Upper lobe of left lung (tissue), 6 donors: ENCODE data around the gene HOXC13. TPM values are rescaled to one million over a fixed set of nuclear protein-coding genes. Genes with fewer than 3 reads are reported as not detected.

Experiments used
- ATAC-seq, 2 donors: fragments of 200-7000 bp; cut with Tn5 transposase; one replicate each; pipeline ENCODE4 v1.9.1; 2022; ENCODE audit warnings: mild to moderate bottlenecking in 2 of 2, moderate library complexity in 2 of 2; ENCODE audit not compliant: low FRiP score in 2 of 2
- DNase-seq, 2 donors: peaks; one replicate each; pipeline ENCODE4 v3.0.0-alpha.2; 2019 to 2020
- H3K27ac ChIP-seq, 4 donors: fragments of 200-600 bp; sonication (generic); one replicate each; pipeline ENCODE4 v1.5.1; 2016 to 2019
- H3K27me3 ChIP-seq, 4 donors: fragments of 200-600 bp; sonication (generic); one replicate each; pipeline ENCODE4 v1.5.1; 2017 to 2019
- H3K36me3 ChIP-seq, 4 donors: fragments of 200-600 bp; sonication (generic); one replicate each; pipeline ENCODE4 v1.5.1; 2016 to 2019
- H3K4me1 ChIP-seq, 4 donors: fragments of 200-600 bp; sonication (generic); one replicate each; pipeline ENCODE4 v1.5.1; 2018 to 2019
- H3K4me3 ChIP-seq, 4 donors: fragments of 200-600 bp; sonication (generic); one replicate each; pipeline ENCODE4 v1.5.1; 2017 to 2019; ENCODE audit warnings: mild to moderate bottlenecking in 2 of 4, moderate library complexity in 1 of 4
- H3K9me3 ChIP-seq, 4 donors: fragments of 200-600 bp; sonication (generic); one replicate each; pipeline ENCODE4 v1.5.1; 2018 to 2019
- EP300 ChIP-seq, 4 donors: sonication (generic); formaldehyde crosslinking; IDR thresholded peaks; one replicate each; pipeline ENCODE4 v1.5.1; 2017; ENCODE audit warnings: antibody characterized with exemption in 4 of 4, control low read depth in 2 of 4
- POLR2A ChIP-seq, 4 donors: fragments of 450-650 bp; IDR thresholded peaks; one replicate each; pipeline ENCODE4 v1.5.1; 2016 to 2017; ENCODE audit warnings: antibody characterized with exemption in 4 of 4, mild to moderate bottlenecking in 2 of 4
- POLR2AphosphoS5 ChIP-seq, 2 donors: sonication (generic); formaldehyde crosslinking; IDR thresholded peaks; one replicate each; pipeline ENCODE4 v1.5.1; 2017; ENCODE audit warnings: antibody characterized with exemption in 2 of 2
- WGBS, 2 donors: methylation state at CpG; one replicate each; pipeline ENCODE4 v1.1.5; 2017 to 2018; 5-methylcytosine and 5-hydroxymethylcytosine counted together
- total RNA-seq, 6 donors: library from RNA; depleted of rRNA in 4 of 6; stranded (reverse); fragments of >200 nt in 4 of 6; gene quantifications; one replicate each; pipeline versions ENCODE4 v1.1.0 to v1.2.1, GENCODE V29; 2016 to 2021
- TF ChIP-seq, protein P1 (sequence below), 6 experiments: fragments of 450-650 bp in 4 of 6; fragments of 200-600 bp in 2 of 6; sonication (generic) in 2 of 6; IDR thresholded peaks; one replicate each; pipeline ENCODE4 v1.5.1; 2016 to 2019; ENCODE audit warnings: antibody characterized with exemption in 6 of 6
- donor health status: DM: no; HTN: no; CAD: no; lungs with moderate emphysema.
- donor health status: DM: no; HTN: yes; CAD: no; lungs with severe emphysema.

HOXC13 gene
- total RNA-seq, 6 donors from 2014 or later = not detected

DNA sequence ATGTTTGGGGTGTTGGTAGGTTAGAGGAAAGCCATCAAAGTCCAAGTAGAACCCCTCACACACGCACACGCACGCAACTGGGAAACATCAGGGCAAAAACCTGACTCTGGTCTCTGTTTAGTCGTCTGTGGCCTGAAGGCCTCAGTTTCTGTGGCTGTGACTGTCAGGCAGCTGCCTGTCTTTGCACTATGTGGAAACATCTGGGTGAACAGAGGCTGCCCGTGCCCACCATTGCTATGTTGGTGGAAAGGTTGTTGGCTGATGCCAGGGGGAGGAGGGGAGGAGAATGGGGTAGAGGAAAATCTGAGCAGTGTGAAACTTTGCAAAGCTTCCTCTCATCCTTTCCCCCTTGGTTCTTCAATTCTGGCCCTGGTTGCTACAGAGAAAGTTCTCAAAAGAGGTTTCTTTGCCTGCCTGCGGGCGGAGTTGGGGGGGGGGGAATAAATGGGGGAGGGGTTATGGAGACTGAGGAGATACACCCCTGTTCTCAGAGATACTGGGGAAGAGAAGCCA lies 53.8 kb downstream of the HOXC13 start:
- WGBS, 2 donors = 15 to 30% methylated on average over 7 of the region's 7 CpGs
- Histone ChIP-seq H3K9me3 (no peaks in the 10 kb centered on the region), H3K36me3 (no peaks in the 10 kb centered on the region), H3K27me3 (peaks cover 2 to 84% (median 51%) of the 10 kb centered on the region in 4 donors), H3K4me1 (peaks cover 24 to 38% (median 29%) of the 10 kb centered on the region in 4 donors), H3K27ac (no peak overlapping the region), H3K4me3 (no peak overlapping the region)
- DNase-seq = no peak
- TF ChIP-seq POLR2AphosphoS5 (IDR thresholded peaks at IDR 0.05) (no peak), POLR2A (IDR thresholded peaks at IDR 0.05) (no peak), EP300 (IDR thresholded peaks at IDR 0.05) (no peak)
- TF ChIP-seq, protein P1, sequence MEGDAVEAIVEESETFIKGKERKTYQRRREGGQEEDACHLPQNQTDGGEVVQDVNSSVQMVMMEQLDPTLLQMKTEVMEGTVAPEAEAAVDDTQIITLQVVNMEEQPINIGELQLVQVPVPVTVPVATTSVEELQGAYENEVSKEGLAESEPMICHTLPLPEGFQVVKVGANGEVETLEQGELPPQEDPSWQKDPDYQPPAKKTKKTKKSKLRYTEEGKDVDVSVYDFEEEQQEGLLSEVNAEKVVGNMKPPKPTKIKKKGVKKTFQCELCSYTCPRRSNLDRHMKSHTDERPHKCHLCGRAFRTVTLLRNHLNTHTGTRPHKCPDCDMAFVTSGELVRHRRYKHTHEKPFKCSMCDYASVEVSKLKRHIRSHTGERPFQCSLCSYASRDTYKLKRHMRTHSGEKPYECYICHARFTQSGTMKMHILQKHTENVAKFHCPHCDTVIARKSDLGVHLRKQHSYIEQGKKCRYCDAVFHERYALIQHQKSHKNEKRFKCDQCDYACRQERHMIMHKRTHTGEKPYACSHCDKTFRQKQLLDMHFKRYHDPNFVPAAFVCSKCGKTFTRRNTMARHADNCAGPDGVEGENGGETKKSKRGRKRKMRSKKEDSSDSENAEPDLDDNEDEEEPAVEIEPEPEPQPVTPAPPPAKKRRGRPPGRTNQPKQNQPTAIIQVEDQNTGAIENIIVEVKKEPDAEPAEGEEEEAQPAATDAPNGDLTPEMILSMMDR (IDR thresholded peaks at IDR 0.05) = no peak
- no peak for ATAC-seq

DNA sequence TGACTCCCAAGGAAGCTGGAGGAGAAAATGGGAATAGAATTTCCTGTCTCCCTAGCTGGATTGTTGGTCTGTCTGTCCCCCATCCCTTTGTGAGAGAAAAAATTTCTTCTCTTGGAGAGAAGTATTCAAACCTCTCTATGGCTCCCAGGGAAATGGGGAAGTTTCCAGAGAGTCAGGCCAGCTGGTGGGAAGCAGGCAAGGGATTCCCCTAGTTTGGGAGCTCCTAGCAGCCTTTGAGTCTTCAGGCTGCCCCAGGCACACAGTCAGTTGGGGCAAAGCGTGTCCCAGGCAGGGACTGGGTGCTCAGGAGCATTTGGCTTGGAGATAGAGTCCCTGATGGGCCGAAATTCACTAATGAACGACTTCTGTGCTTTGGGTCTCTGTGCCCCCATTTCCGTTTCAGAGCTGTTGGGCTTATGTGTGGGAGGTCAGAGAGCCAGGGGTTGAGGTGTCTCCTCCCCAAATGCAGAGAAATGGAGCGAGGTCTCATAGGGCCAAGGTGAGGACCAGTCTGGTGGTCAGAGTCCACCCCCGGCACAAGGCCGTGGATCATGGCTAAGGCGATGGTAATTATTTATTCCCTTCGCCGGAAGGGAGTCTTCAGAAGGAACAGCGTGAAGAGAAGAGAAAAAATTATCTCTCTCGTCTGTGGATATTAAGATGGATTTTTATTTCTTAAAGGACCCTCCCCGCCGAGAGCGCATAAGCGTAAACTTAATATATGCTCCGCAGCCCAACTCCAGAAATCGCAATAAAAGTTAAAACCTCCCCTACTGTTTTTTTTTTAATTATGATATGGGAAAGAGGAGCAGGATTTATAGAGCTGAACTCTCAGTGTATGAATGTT lies 54.8 kb downstream of the HOXC13 start:
- ATAC-seq (no peak), DNase-seq (no peak)
- WGBS, 2 donors = 22 to 27% methylated on average over 18 of the region's 18 CpGs
- Histone ChIP-seq H3K4me1 (peaks cover 25 to 40% (median 31%) of the 10 kb centered on the region in 4 donors), H3K27me3 (peaks cover 2 to 84% (median 55%) of the 10 kb centered on the region in 4 donors), H3K27ac (no peak overlapping the region), H3K36me3 (no peaks in the 10 kb centered on the region), H3K9me3 (no peaks in the 10 kb centered on the region), H3K4me3 (no peak overlapping the region)
- TF ChIP-seq, protein P1 (IDR thresholded peaks at IDR 0.05) = no peak
- TF ChIP-seq POLR2AphosphoS5 (IDR thresholded peaks at IDR 0.05) (no peak), EP300 (IDR thresholded peaks at IDR 0.05) (no peak), POLR2A (IDR thresholded peaks at IDR 0.05) (no peak)

DNA sequence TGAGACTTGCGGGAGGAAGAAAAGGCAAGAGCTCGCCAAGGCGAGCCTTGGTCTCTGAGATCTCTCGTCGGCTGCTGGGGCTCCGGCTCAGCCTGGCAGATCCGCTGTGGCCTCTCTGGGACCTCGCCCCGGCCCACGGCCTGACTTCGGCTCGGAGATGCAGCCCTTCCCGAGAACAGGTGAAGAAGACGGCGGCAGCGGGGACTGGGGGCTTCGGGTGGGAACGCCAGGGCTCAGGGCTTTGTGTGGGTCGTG lies 55.3 kb downstream of the HOXC13 start:
- H3K36me3 ChIP-seq = no peaks in the 10 kb centered on the region
- TF ChIP-seq, protein P1 (IDR thresholded peaks at IDR 0.05) = no peak
- no peak for TF ChIP-seq POLR2A (IDR thresholded peaks at IDR 0.05)
- no peak for TF ChIP-seq POLR2AphosphoS5 (IDR thresholded peaks at IDR 0.05)
- no peak for TF ChIP-seq EP300 (IDR thresholded peaks at IDR 0.05)
- H3K4me3 ChIP-seq = no peak overlapping the region
- WGBS, 2 donors = 8 to 9% methylated on average over 16 to 19 of the region's 19 CpGs
- ATAC-seq (no peak), DNase-seq (no peak)
- peaks cover 2 to 84% (median 55%) of the 10 kb centered on the region in 4 donors for H3K27me3 ChIP-seq
- H3K9me3 ChIP-seq = no peaks in the 10 kb centered on the region
- peaks cover 25 to 38% (median 30%) of the 10 kb centered on the region in 4 donors for H3K4me1 ChIP-seq
- H3K27ac ChIP-seq = no peak overlapping the region

DNA sequence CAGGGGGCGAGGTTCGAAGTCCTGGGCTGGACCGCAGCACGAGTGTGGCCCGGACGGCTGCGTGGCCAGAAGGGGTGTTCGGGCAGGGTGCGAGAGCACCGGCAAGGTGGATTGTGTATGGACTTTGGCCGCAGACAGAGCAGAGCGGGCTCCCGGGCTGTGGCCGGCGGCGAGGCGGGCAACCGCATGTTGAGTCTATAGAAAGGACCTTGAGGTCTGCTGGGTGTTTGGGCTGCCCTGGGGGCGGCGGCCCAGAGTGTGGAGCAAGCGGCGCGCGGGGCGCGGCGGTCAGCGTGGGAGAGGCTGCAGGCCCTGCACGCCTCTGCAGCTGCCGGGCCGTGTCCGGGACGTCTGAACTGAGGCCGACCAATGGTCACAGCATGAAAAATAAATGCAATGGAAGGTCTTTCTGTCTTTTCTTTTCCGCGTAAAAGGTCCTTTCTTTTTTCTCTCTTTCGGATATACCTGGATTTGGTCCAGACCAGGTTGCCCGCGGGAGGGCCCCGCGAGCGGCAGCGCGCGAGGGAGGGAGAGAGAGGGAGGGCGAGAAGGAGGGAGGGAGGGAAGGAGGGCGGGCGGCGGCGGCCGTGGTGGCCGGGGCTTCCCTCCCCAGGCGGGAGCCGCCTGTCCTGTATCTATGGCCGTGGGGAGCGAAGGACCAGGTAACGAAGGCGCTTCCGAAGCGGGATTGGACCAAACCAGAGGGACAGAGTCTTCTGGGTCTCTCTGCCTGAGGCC lies 55.8 kb downstream of the HOXC13 start:
- Histone ChIP-seq H3K27ac (no peak overlapping the region), H3K4me3 (peak overlapping the region in 2 of 4 donors; percentile 48 to 62), H3K36me3 (no peaks in the 10 kb centered on the region), H3K4me1 (peaks cover 23 to 34% (median 29%) of the 10 kb centered on the region in 4 donors), H3K9me3 (no peaks in the 10 kb centered on the region), H3K27me3 (peaks cover 2 to 86% (median 55%) of the 10 kb centered on the region in 4 donors)
- ATAC-seq (peak in 1 of 2 donors; percentile 53), DNase-seq (peak in 1 of 2 donors; percentile 88)
- no peak for TF ChIP-seq POLR2AphosphoS5 (IDR thresholded peaks at IDR 0.05)
- TF ChIP-seq, protein P1 (IDR thresholded peaks at IDR 0.05) = no peak
- TF ChIP-seq EP300 (IDR thresholded peaks at IDR 0.05) = no peak
- no peak for TF ChIP-seq POLR2A (IDR thresholded peaks at IDR 0.05)
- 8% methylated on average over 45 to 58 of the region's 60 CpGs for WGBS, 2 donors
